ENCODE measurements around the gene SCPEP1.
"Not testable (repeated sequence)": the region's sequence is repeated elsewhere in the genome, so short reads cannot be mapped to it uniquely, and the experiment has no call there.

SCPEP1 gene

GRCh38 chr17:56965681-56966080 lies 12.2 kb upstream of the SCPEP1 start:
- DNase-seq (ENCODE audit: low spot score) = not testable (repeated sequence)

DNA sequence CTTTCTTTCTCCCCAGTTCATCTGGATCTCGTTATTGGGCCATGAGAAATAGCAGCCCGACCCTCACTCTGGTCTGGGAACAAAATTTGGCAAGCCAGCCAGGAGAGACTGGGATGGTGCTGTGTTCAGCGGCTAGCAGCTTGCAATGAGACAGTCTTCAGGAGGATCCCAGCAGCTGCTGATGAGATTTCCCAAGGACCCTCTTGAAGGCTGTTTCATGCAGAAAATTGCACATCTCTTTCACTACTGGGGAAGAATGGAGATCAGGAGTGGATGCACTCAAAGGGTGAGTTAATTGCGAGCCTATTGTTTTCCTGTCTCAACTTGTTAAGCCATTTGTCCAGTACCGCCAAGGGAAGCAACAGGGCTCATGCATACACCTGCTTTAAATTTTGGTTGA lies 11.6 kb upstream of the SCPEP1 start:
- DNase-seq (ENCODE audit: low spot score) = no peak

DNA sequence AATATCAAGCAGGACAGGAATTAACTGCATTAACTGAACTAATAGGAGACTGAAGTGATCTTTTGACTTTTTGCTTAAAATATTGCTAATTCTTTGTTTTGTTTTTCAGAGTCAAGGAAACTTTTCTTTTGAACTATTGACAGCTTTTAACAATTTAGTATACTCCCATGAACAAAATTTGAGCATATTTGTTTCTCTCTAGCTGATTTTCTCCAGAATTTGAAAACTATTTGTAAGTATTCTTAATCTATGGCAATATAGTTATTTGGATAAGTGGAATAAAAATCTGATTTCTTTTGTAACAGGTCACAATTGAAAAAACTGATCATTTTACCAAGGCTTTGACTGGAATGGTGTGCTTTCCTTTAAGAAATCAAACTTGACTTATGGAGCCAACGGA lies 7.0 kb upstream of the SCPEP1 start:
- DNase-seq (ENCODE audit: low spot score) = no peak

DNA sequence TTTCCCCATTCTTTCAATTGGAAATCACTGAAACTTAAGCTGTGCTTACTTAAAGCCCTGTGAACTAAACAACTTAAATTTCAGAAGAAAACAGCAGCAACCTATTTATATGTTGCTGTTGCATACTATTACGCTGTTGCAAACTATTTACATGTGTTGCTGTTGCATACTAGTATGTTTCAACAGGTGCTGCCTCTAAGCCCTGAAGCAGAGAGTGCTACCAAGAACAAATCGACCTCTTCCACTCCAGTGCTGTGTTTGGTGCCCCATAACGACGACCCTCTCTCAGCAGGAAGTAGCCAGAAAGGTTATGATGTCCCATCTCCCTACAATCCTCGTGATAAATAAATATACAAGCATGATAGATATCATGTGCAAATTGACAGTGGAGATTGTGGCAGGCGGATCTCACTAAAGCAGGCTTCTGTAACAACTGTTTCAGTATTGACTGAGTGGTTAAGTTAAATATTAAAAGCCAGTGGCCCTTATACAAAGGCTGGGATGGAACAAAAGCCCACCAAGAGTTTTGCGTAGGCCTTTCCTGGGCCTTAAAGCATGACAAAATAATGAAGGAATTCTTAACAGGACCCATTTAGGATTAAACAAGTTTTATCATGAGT lies 5.7 kb upstream of the SCPEP1 start:
- DNase-seq (ENCODE audit: low spot score) = no peak

DNA sequence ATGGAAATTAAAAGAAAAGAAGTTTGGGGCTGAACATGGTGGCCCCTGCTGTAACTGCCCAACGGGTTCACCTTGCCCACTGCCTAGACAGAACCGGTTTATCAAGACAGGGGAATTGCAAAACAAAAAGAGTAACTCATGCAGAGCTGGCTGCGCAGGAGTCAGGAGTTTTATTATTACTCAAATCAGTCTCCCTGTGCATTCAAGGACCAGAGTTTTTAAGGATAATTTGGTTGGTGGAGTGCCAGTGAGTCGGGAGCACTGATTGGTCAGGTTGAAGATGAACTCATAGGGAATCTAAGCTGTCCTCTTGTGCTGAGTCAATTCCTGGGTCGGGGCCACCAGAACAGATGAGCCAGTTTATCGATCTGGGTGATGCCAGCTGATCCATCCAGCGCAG lies 4.4 kb upstream of the SCPEP1 start:
- no peak for DNase-seq (ENCODE audit: low spot score)

DNA sequence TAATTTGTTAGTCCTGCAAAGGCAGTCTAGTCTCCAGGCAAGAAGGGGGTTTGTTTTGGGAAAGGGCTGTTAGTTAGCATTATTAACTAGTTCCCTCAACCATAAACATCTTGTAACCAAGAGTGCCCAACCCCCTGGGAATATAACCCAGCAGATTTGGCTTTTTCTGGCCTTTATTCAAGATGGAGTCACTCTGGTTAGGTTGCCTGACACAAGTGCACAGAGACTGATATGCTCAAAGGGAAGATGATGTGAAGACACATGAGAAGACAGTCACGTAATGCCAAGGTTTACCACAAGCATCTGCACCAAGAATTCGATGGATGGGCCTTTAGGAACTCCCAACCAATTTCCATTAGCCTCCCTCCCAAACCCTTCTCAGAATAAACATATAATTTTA lies 3.9 kb upstream of the SCPEP1 start:
- no peak for DNase-seq (ENCODE audit: low spot score)

DNA sequence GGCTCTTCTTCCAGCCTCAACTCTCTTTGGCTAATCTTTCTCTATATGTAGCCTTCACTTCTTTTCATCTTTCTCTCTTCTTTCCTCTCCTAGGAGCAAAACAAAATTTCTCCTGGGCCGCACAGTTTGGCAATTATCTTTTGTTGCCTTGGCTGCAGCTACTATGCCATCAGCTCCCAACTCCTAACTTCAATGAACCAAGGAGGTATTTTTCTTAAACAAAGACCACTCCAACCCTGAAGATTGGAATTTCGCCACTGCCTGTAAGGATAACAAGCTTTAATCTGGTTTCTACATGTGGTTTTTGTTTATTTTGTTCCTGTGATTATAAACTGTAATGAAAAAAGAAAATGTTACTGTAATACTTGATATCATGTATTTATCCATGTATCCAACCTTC lies 2.3 kb upstream of the SCPEP1 start:
- no peak for DNase-seq (ENCODE audit: low spot score)

DNA sequence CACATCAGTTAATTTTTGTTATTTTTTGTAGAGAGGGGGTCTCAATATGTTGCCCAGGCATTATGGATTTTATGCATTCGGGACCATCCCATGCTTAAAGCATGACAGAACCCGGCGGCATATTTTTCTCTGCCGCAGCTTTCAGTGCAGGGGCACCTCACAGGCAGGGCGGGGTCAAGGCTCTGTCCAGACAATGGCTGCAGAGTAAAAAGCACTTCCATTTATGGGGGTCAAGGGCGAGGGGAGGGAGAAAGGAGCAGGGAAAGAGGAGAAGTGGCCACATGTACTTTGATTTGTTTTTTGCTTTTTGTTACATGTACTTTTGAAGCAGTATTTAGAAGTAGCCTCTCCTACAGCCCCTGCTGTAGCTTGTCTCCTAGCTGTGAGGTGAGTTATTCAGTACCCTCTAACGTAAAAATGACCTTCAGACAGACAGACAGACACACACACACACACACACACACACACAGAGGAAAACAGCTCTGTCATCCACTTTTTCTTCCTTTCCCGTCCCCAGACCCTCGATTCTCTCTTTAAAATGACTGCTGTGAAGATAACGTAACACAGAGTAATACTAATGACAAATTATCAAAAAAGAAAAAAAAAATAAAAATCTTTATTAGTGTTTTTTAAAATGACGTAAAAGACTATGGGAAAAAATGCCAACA lies 856 bp upstream of the SCPEP1 start:
- no peak for DNase-seq (ENCODE audit: low spot score)

- peak; percentile 44 for DNase-seq (ENCODE audit: low spot score)
These were observed 635 bp downstream of the SCPEP1 start for GRCh38 chr17:56978441-56979090.

DNA sequence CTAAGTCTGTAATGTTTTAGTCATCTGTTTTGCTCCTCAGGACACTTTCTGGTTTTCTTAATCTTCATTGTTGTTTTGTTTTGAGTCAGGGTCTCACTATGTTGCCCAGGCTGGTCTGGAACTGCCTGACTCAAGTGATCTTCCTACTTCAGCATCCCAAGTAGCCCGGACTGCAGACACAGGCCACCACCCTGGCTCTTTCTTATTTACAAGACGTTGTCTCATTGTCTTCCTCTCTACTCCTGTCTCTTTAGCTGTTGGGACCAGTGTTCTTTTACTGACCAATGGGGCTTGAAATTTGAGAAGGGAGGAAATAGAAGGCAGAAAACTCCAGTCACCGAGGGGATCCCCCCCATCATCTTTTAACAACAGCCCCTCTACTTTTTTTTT lies 1.2 kb downstream of the SCPEP1 start:
- DNase-seq (ENCODE audit: low spot score) = no peak

- DNase-seq (ENCODE audit: low spot score) = not testable (repeated sequence)
These were observed 2.6 kb downstream of the SCPEP1 start for GRCh38 chr17:56980526-56980925.

GRCh38 chr17:56982312-56982711 lies 4.4 kb downstream of the SCPEP1 start:
- DNase-seq (ENCODE audit: low spot score) = no peak

GRCh38 chr17:56983366-56983765 lies 5.4 kb downstream of the SCPEP1 start:
- no peak for DNase-seq (ENCODE audit: low spot score)

- DNase-seq (ENCODE audit: low spot score) = no peak
These were observed 7.6 kb downstream of the SCPEP1 start for GRCh38 chr17:56985371-56986162.

DNA sequence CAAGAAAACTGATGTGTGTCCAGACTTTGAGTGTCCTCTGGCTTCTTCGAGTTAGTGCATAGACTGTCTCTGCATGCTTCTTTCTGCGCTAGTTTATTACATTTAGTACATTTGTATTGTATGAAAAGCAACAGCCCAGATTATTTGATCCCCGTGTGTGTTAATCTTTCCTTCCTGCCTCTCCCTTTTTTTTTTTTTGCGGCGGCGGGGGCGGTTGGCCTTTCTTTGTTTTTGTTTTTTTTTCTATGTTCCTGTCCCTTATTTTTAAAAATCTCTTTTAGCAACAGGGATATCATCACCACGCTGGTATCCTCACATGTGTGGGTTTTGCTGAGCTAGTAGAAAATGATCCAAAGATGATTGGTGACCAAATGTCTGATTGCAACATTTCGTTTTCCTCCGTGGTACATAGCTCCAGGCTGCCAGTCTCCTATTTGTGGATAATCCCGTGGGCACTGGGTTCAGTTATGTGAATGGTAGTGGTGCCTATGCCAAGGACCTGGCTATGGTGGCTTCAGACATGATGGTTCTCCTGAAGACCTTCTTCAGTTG lies 9.4 kb downstream of the SCPEP1 start:
- no peak for DNase-seq (ENCODE audit: low spot score)

DNA sequence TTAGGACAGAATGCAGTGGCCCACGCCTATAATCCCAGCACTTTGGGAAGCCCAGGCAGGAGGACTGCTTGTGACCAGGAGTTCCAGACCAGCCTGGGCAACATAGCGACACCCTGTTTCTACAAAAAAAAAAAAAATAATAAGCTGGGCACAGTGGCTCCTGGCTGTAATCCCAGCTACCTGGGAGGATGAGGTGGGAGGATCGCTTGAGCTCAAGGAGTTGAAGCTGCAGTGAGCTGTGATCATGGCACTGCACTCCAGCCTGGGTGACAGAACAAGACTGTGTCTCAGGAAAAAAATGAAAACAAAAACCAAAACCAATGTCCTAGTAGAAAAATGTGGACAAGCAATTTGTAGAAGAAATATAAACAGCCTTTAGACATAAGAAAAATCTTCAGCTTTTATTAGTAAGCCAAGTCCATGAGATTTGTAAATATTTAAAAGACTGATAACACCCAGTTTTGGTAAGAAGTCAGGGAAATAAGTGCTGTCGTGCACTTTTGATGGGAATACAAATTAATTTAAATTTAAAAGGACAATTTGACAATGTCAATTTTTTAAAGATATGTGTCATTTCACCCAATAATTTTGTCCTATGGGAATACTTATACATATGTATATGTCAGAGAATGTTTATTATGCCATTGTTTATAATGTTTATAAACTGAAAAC lies 11.1 kb downstream of the SCPEP1 start:
- no peak for DNase-seq (ENCODE audit: low spot score)

DNA sequence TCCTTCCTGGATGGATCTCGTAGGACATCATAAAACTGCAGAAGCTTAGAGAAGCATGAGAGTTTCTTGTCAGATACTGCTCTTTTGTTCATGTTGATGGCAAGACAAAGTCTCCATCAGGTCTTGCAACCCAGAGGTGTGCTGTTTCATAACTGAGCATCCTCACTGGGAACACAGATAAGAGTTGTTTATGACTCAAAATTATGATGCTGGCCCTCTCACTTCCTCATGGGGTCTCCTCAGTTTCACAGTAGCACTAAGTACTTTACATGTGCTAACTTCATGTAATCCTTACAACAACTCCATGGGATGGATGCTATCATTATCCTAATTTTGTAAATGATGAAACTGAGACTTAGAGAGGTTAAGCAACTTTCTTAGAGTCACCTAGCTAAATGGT lies 14.4 kb downstream of the SCPEP1 start:
- no peak for DNase-seq (ENCODE audit: low spot score)

- DNase-seq (ENCODE audit: low spot score) = no peak
These were observed 16.3 kb downstream of the SCPEP1 start for GRCh38 chr17:56994009-56994792.

GRCh38 chr17:56995766-56996165 lies 17.8 kb downstream of the SCPEP1 start:
- DNase-seq (ENCODE audit: low spot score) = no peak

DNA sequence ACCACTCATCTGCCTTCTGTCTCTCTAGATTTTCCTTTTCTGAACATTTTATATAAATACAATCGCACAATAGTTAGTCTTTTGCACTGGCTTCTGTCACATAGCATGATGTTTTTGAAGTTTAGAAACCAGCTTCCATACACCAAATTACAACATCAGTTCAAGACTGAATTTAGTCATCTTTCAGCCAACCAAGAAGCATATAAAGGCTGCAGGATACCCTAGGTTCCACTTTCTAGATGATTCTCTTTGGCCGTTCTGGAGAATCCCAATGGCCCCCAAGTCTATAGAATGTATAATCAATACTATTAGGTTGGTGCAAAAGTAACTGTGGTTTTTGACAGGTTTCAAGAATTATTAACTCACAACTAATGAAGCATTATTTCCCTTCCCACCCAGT lies 19.4 kb downstream of the SCPEP1 start:
- DNase-seq (ENCODE audit: low spot score) = no peak

- no peak for DNase-seq (ENCODE audit: low spot score)
These were observed 23.6 kb downstream of the SCPEP1 start for GRCh38 chr17:57001541-57001940.

Data from globus pallidus (tissue), 1 donor.